Measurements from ENCODE around the gene E4F1. TPM values are rescaled to one million over a fixed set of nuclear protein-coding genes. Genes with fewer than 3 reads are reported as not detected.

Gene E4F1
- total RNA-seq, 1 experiment from 2014 or later = 19.6 TPM

GRCh38 chr16:2270588-2271470 is 47.4 kb downstream of the E4F1 start:
- no peak for DNase-seq
- Histone ChIP-seq H3K4me1 (peaks cover 6% of the 10 kb centered on the region; the same call in 1 of the 2 replicates), H3K36me3 (peaks cover 2% of the 10 kb centered on the region; the same call in 1 of the 2 replicates), H3K9me3 (replicated peaks) (no peaks in the 10 kb centered on the region), H3K27ac (no peak overlapping the region), H3K27me3 (no peaks in the 10 kb centered on the region), H3K4me3 (no peak overlapping the region)

- Histone ChIP-seq H3K27me3 (no peaks in the 10 kb centered on the region), H3K36me3 (no peaks in the 10 kb centered on the region), H3K4me3 (no peak overlapping the region), H3K9me3 (replicated peaks) (no peaks in the 10 kb centered on the region), H3K27ac (no peak overlapping the region), H3K4me1 (peaks cover 4% of the 10 kb centered on the region; the same call in 1 of the 2 replicates)
- no peak for DNase-seq
Observed at GRCh38 chr16:2271848-2272461, 48.6 kb downstream of the E4F1 start.

GRCh38 chr16:2273484-2273883 is 50.1 kb downstream of the E4F1 start:
- Histone ChIP-seq H3K27me3 (no peaks in the 10 kb centered on the region), H3K4me1 (peaks cover 4% of the 10 kb centered on the region; the same call in 1 of the 2 replicates), H3K36me3 (no peaks in the 10 kb centered on the region), H3K9me3 (replicated peaks) (no peaks in the 10 kb centered on the region), H3K27ac (no peak overlapping the region), H3K4me3 (no peak overlapping the region)
- DNase-seq = no peak

- Histone ChIP-seq H3K9me3 (replicated peaks) (no peaks in the 10 kb centered on the region), H3K27ac (no peak overlapping the region), H3K27me3 (no peaks in the 10 kb centered on the region), H3K36me3 (no peaks in the 10 kb centered on the region), H3K4me1 (peaks cover 4% of the 10 kb centered on the region; the same call in 1 of the 2 replicates), H3K4me3 (no peak overlapping the region)
- DNase-seq = no peak
Observed at GRCh38 chr16:2273931-2274330, 50.5 kb downstream of the E4F1 start.

GRCh38 chr16:2275476-2276367 is 52.3 kb downstream of the E4F1 start:
- Histone ChIP-seq H3K4me1 (no peaks in the 10 kb centered on the region), H3K36me3 (no peaks in the 10 kb centered on the region), H3K27me3 (no peaks in the 10 kb centered on the region; the same call in 1 of the 2 replicates), H3K9me3 (replicated peaks) (no peaks in the 10 kb centered on the region), H3K4me3 (no peak overlapping the region), H3K27ac (no peak overlapping the region)
- DNase-seq = no peak

- Histone ChIP-seq H3K9me3 (replicated peaks) (no peaks in the 10 kb centered on the region), H3K36me3 (no peaks in the 10 kb centered on the region), H3K4me1 (no peaks in the 10 kb centered on the region), H3K27me3 (peaks cover 5% of the 10 kb centered on the region; the same call in 1 of the 2 replicates), H3K4me3 (no peak overlapping the region), H3K27ac (no peak overlapping the region)
- no peak for DNase-seq
Observed at GRCh38 chr16:2276368-2277195, 53.2 kb downstream of the E4F1 start.

- Histone ChIP-seq H3K27me3 (peaks cover 8% of the 10 kb centered on the region), H3K4me1 (no peaks in the 10 kb centered on the region), H3K36me3 (no peaks in the 10 kb centered on the region), H3K27ac (no peak overlapping the region), H3K9me3 (replicated peaks) (no peaks in the 10 kb centered on the region), H3K4me3 (no peak overlapping the region)
- no peak for DNase-seq
Observed at GRCh38 chr16:2277466-2278271, 54.3 kb downstream of the E4F1 start.

- no peaks in the 10 kb centered on the region for H3K9me3 ChIP-seq (replicated peaks)
- no peak overlapping the region for H3K27ac ChIP-seq
- no peak overlapping the region for H3K4me3 ChIP-seq
- H3K27me3 ChIP-seq = peaks cover 8% of the 10 kb centered on the region
- no peaks in the 10 kb centered on the region for H3K36me3 ChIP-seq
- DNase-seq = no peak
- no peaks in the 10 kb centered on the region for H3K4me1 ChIP-seq
Observed at GRCh38 chr16:2278272-2278608, 54.8 kb downstream of the E4F1 start.

GRCh38 chr16:2278956-2279800 is 55.8 kb downstream of the E4F1 start:
- no peak overlapping the region for H3K27ac ChIP-seq
- peaks cover 8% of the 10 kb centered on the region for H3K27me3 ChIP-seq
- no peak overlapping the region for H3K4me3 ChIP-seq
- DNase-seq = peak in 1 of 2 experiments; percentile 24
- H3K9me3 ChIP-seq (replicated peaks) = no peaks in the 10 kb centered on the region
- H3K36me3 ChIP-seq = no peaks in the 10 kb centered on the region
- H3K4me1 ChIP-seq = no peaks in the 10 kb centered on the region

- Histone ChIP-seq H3K27me3 (peaks cover 8% of the 10 kb centered on the region), H3K4me3 (no peak overlapping the region), H3K27ac (no peak overlapping the region), H3K9me3 (replicated peaks) (no peaks in the 10 kb centered on the region), H3K36me3 (no peaks in the 10 kb centered on the region), H3K4me1 (no peaks in the 10 kb centered on the region)
- DNase-seq = no peak
Observed at GRCh38 chr16:2280461-2280860, 57.1 kb downstream of the E4F1 start.

- DNase-seq = no peak
- Histone ChIP-seq H3K4me3 (no peak overlapping the region), H3K36me3 (no peaks in the 10 kb centered on the region), H3K9me3 (replicated peaks) (no peaks in the 10 kb centered on the region), H3K4me1 (no peaks in the 10 kb centered on the region), H3K27ac (no peak overlapping the region), H3K27me3 (peaks cover 12% of the 10 kb centered on the region)
Observed at GRCh38 chr16:2280981-2281542, 57.7 kb downstream of the E4F1 start.

GRCh38 chr16:2282262-2282661 is 58.9 kb downstream of the E4F1 start:
- no peak overlapping the region for H3K27ac ChIP-seq
- no peaks in the 10 kb centered on the region for H3K4me1 ChIP-seq
- DNase-seq = no peak
- no peaks in the 10 kb centered on the region for H3K36me3 ChIP-seq
- peaks cover 12% of the 10 kb centered on the region for H3K27me3 ChIP-seq
- no peak overlapping the region for H3K4me3 ChIP-seq
- H3K9me3 ChIP-seq (replicated peaks) = no peaks in the 10 kb centered on the region
